ENCODE measurements around the gene PARD6B.
"Not testable (repeated sequence)": the region's sequence is repeated elsewhere in the genome, so short reads cannot be mapped to it uniquely, and the experiment has no call there.

Gene PARD6B

GRCh38 chr20:50776122-50776817, 44.9 kb downstream of the PARD6B start:
- H3K36me3 Mint-ChIP-seq (ENCODE audit: low read depth): no peaks in the 10 kb centered on the region
- TF ChIP-seq CTCF (IDR thresholded peaks at IDR 0.05): no peak
- H3K27ac Mint-ChIP-seq: peak overlapping the region; percentile 19
- H3K9me3 Mint-ChIP-seq: no peaks in the 10 kb centered on the region
- peaks cover 17% of the 10 kb centered on the region for H3K27me3 Mint-ChIP-seq (ENCODE audit: low read depth, poor library complexity)
- DNase-seq: no peak
- H3K4me3 Mint-ChIP-seq: no peak overlapping the region
- H3K4me1 Mint-ChIP-seq: peaks cover 5% of the 10 kb centered on the region

GRCh38 chr20:50777373-50777772, 46.0 kb downstream of the PARD6B start:
- H3K27ac Mint-ChIP-seq: no peak overlapping the region
- H3K9me3 Mint-ChIP-seq: no peaks in the 10 kb centered on the region
- H3K4me3 Mint-ChIP-seq: no peak overlapping the region
- H3K27me3 Mint-ChIP-seq (ENCODE audit: low read depth, poor library complexity): peaks cover 17% of the 10 kb centered on the region
- peaks cover 5% of the 10 kb centered on the region for H3K4me1 Mint-ChIP-seq
- H3K36me3 Mint-ChIP-seq (ENCODE audit: low read depth): no peaks in the 10 kb centered on the region
- no peak for TF ChIP-seq CTCF (IDR thresholded peaks at IDR 0.05)
- DNase-seq: no peak

GRCh38 chr20:50778994-50779393, 47.6 kb downstream of the PARD6B start:
- H3K4me3 Mint-ChIP-seq; H3K4me1 Mint-ChIP-seq; H3K27ac Mint-ChIP-seq; DNase-seq; H3K9me3 Mint-ChIP-seq; H3K36me3 Mint-ChIP-seq (ENCODE audit: low read depth): not testable (repeated sequence)
- H3K27me3 Mint-ChIP-seq (ENCODE audit: low read depth, poor library complexity): peaks cover 17% of the 10 kb centered on the region

GRCh38 chr20:50783390-50783789, 52.0 kb downstream of the PARD6B start:
- H3K27ac Mint-ChIP-seq: no peak overlapping the region
- peaks cover 10% of the 10 kb centered on the region for H3K27me3 Mint-ChIP-seq (ENCODE audit: low read depth, poor library complexity)

GRCh38 chr20:50783903-50784302, 52.5 kb downstream of the PARD6B start:
- Mint-ChIP-seq H3K4me3 (no peak overlapping the region), H3K27me3 (ENCODE audit: low read depth, poor library complexity) (peaks cover 5% of the 10 kb centered on the region), H3K36me3 (ENCODE audit: low read depth) (no peaks in the 10 kb centered on the region), H3K27ac (no peak overlapping the region), H3K4me1 (peaks cover 18% of the 10 kb centered on the region), H3K9me3 (peaks cover 4% of the 10 kb centered on the region)
- TF ChIP-seq CTCF (IDR thresholded peaks at IDR 0.05): no peak
- DNase-seq: no peak

More at GRCh38 chr20:50783390-50783789, 52.0 kb downstream of the PARD6B start:
- no peaks in the 10 kb centered on the region for H3K36me3 Mint-ChIP-seq (ENCODE audit: low read depth)
- peaks cover 13% of the 10 kb centered on the region for H3K4me1 Mint-ChIP-seq
- peaks cover 4% of the 10 kb centered on the region for H3K9me3 Mint-ChIP-seq
- no peak for DNase-seq
- H3K4me3 Mint-ChIP-seq: no peak overlapping the region
- TF ChIP-seq CTCF (IDR thresholded peaks at IDR 0.05): no peak

DNA sequence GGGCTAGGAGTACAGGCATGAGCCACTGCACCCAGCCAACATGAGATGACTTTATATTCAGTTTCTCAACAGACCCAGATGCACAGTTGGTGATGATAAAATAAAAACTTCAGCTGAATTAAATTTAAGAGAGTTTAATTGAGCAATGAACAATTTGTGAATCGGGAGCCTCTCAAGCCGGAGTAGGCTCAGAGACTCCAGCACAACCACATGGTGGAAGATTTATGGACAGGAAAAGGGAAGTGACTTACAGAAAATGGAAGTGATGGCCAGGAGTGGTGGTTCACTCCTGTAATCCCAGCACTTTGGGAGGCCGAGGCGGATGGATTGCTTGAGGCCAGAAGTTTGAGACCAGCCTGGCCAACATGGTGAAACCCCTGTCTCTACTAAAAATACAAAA, 53.1 kb downstream of the PARD6B start:
- no peaks in the 10 kb centered on the region for H3K36me3 Mint-ChIP-seq (ENCODE audit: low read depth)
- H3K27me3 Mint-ChIP-seq (ENCODE audit: low read depth, poor library complexity): no peaks in the 10 kb centered on the region
- H3K4me3 Mint-ChIP-seq: no peak overlapping the region
- no peak overlapping the region for H3K27ac Mint-ChIP-seq
- TF ChIP-seq CTCF (IDR thresholded peaks at IDR 0.05): no peak
- peaks cover 20% of the 10 kb centered on the region for H3K4me1 Mint-ChIP-seq
- peaks cover 4% of the 10 kb centered on the region for H3K9me3 Mint-ChIP-seq
- no peak for DNase-seq
